Body of pancreas (tissue), 4 donors: ENCODE results near the gene LRFN2. TPM values are rescaled to one million over a fixed set of nuclear protein-coding genes. Genes with fewer than 3 reads are reported as not detected.

Experiments used
- ATAC-seq: fragments of 150-250 bp; one replicate; pipeline ENCODE4 v1.9.1; 2016
- DNase-seq, 4 donors: peaks; one replicate each; pipeline ENCODE4 v3.0.0-alpha.2; 2019
- H3K27ac ChIP-seq, 4 donors: fragments of 200-600 bp; sonication (generic); 1 replicate in 3 of 4; 2 replicates in 1 of 4; pipeline versions ENCODE4 v1.5.1 to v1.6.1; 2016 to 2019; ENCODE audit warnings: mild to moderate bottlenecking in 1 of 4, mixed read lengths in 1 of 4, moderate library complexity in 1 of 4
- H3K27me3 ChIP-seq, 2 donors: fragments of 200-600 bp; sonication (generic); one replicate each; pipeline ENCODE4 v1.6.0; 2016; ENCODE audit warnings: mild to moderate bottlenecking in 1 of 2
- H3K36me3 ChIP-seq, 2 donors: fragments of 200-600 bp; sonication (generic); replicated peaks in 1 of 2; 2 replicates each; pipeline ENCODE4 v1.5.1; 2016; ENCODE audit warnings: low read depth in 2 of 2; ENCODE audit not compliant: insufficient read depth in 1 of 2
- H3K4me1 ChIP-seq: fragments of 200-600 bp; sonication (generic); one replicate; pipeline ENCODE4 v1.6.0; 2016
- H3K4me3 ChIP-seq, 2 donors: fragments of 200-600 bp; sonication (generic); 1 replicate in 1 of 2; 2 replicates in 1 of 2; pipeline ENCODE4 v1.5.1; 2016 to 2019
- H3K9me3 ChIP-seq, 3 donors: fragments of 200-600 bp; sonication (generic); 1 replicate in 2 of 3; 2 replicates in 1 of 3; pipeline ENCODE4 v1.5.1; 2016
- POLR2A ChIP-seq, 3 donors: fragments of 450-650 bp; IDR thresholded peaks; one replicate each; pipeline ENCODE4 v1.6.1; 2016; ENCODE audit warnings: antibody characterized with exemption in 3 of 3, mild to moderate bottlenecking in 2 of 3
- WGBS, 2 donors: methylation state at CpG; one replicate each; pipeline ENCODE4 v1.1.5; 2017; 5-methylcytosine and 5-hydroxymethylcytosine counted together
- intact Hi-C: fragments of 100-400 bp; cut with DNase I; formaldehyde crosslinking; loops from one replicate; pipeline ENCODE4 v1.15.1; 2023
- total RNA-seq, 2 donors: library from RNA; depleted of rRNA; stranded (reverse); fragments of >200 nt; gene quantifications; one replicate each; pipeline ENCODE4 v1.1.0, GENCODE V29; 2016
- TF ChIP-seq, protein P1 (sequence below), 7 experiments: fragments of 450-650 bp in 4 of 7; fragments of 200-600 bp in 3 of 7; sonication (generic) in 3 of 7; IDR thresholded peaks; one replicate each; pipeline ENCODE4 v1.5.1; 2016 to 2019; ENCODE audit warnings: antibody characterized with exemption in 7 of 7

The LRFN2 gene
- total RNA-seq, 2 donors from 2014 or later = 0.33 TPM; not detected in 1

DNA sequence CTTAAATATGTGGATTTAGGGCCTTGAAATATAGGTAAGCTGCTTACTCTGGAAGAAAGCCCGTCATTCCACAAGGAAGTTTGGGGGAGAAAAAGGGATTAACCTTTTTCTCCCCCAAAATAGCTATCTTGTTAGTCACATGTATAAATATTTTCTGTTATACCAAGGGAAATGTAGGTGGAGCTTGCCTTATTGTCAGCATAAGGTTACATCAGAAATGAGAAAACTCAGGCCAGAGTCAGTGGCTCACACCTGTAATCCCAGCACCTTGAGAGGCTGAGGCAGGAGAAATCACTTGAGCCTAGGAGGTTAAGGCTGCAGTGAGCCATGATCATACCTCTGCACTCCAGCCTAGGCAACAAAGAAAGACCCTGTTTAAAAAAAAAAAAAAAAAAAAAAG, 129.9 kb downstream of the LRFN2 start:
- 75 to 80% methylated on average over 1 of the region's 1 CpG for WGBS, 2 donors
- intact Hi-C loops = no loop called here
- Histone ChIP-seq H3K9me3 (no peaks in the 10 kb centered on the region), H3K27me3 (no peaks in the 10 kb centered on the region), H3K4me3 (no peak overlapping the region), H3K36me3 (no peaks in the 10 kb centered on the region), H3K27ac (peak overlapping the region in 2 of 4 donors; percentile 52 to 76), H3K4me1 (peaks cover 28% of the 10 kb centered on the region)
- ATAC-seq (no peak), DNase-seq (no peak)
- no peak for TF ChIP-seq POLR2A (IDR thresholded peaks at IDR 0.05)
- TF ChIP-seq, protein P1, sequence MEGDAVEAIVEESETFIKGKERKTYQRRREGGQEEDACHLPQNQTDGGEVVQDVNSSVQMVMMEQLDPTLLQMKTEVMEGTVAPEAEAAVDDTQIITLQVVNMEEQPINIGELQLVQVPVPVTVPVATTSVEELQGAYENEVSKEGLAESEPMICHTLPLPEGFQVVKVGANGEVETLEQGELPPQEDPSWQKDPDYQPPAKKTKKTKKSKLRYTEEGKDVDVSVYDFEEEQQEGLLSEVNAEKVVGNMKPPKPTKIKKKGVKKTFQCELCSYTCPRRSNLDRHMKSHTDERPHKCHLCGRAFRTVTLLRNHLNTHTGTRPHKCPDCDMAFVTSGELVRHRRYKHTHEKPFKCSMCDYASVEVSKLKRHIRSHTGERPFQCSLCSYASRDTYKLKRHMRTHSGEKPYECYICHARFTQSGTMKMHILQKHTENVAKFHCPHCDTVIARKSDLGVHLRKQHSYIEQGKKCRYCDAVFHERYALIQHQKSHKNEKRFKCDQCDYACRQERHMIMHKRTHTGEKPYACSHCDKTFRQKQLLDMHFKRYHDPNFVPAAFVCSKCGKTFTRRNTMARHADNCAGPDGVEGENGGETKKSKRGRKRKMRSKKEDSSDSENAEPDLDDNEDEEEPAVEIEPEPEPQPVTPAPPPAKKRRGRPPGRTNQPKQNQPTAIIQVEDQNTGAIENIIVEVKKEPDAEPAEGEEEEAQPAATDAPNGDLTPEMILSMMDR (IDR thresholded peaks at IDR 0.05) = no peak

DNA sequence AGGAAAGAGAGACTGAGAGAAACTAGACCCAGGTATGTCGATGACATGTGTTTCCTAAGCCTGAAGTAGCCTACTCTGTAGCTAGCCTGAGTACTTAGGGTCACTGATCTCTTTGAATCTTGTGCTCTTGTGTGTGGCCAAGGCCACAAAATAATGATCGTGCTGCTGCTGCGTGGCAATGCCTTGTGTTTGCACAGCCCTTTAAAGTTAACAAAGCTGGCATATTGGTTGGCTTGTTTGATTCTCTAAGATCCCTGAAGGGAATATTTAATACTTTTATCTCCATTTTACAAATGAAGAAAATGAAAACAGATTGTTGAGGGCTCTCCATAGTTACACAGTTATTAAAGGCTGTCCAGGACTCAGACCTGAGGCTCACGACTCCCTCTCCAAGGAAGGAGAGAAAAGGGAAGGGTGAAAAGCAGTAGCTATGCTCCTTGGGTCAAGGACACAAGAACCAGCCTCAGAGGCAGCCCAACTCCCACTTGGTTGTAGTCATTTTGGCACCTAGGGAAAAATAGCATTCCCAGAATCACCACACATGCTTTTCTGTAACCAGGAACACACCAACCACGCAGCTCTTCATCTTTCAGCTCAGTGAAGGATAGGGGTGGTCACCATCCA, 130.7 kb downstream of the LRFN2 start:
- Histone ChIP-seq H3K36me3 (no peaks in the 10 kb centered on the region), H3K27me3 (no peaks in the 10 kb centered on the region), H3K4me3 (no peak overlapping the region), H3K4me1 (peaks cover 28% of the 10 kb centered on the region), H3K9me3 (no peaks in the 10 kb centered on the region), H3K27ac (peak overlapping the region; percentile 33 to 76 (median 58))
- 33 to 46% methylated on average over 5 of the region's 5 CpGs for WGBS, 2 donors
- ATAC-seq (peak; percentile 82), DNase-seq (peak; percentile 36 to 56 (median 45))
- TF ChIP-seq POLR2A (IDR thresholded peaks at IDR 0.05) = no peak
- TF ChIP-seq, protein P1 (IDR thresholded peaks at IDR 0.05) = no peak
- intact Hi-C loops = no loop called here

DNA sequence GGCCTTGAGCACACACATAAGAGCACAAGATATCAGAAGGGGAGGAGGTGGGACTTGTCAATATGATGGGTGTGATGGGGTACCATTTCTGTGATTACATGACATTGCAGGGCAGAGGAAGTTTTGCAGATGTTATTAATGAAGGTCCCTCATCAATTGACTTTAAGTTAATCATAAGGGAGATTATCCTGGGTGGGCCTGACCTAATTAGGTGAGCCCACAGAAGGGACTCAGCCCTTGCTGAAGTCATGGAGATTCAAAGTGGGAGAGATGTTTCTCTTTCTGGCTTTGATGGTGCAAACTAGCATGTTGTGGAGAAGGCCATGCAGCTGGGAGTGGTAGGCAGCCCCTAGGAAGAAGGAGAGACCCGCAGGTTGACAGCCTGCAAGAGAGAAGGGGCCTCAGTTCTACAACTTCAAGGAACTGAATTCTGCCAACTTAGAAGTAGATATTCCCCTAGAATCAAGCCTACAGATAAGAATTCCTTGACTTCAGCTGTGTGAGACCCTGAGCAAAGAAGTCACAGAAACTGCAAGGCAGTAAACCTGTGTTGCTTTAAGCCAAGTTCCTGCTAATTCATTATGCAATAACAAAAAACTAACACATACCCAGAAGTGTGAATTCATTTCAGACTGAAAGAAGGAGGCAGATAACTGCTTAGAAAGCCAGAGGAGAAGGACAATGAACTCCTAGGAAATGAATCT, 131.3 kb downstream of the LRFN2 start:
- DNase-seq (no peak), ATAC-seq (peak; percentile 45)
- no peaks in the 10 kb centered on the region for H3K9me3 ChIP-seq
- no peak overlapping the region for H3K4me3 ChIP-seq
- H3K27ac ChIP-seq = peak overlapping the region in 3 of 4 donors; percentile 33 to 76 (median 52)
- intact Hi-C loops = no loop called here
- TF ChIP-seq POLR2A (IDR thresholded peaks at IDR 0.05) = no peak
- TF ChIP-seq, protein P1 (IDR thresholded peaks at IDR 0.05) = no peak
- no peaks in the 10 kb centered on the region for H3K36me3 ChIP-seq
- H3K27me3 ChIP-seq = no peaks in the 10 kb centered on the region
- WGBS, 2 donors = 79 to 100% methylated on average over 1 of the region's 1 CpG
- H3K4me1 ChIP-seq = peaks cover 28% of the 10 kb centered on the region

DNA sequence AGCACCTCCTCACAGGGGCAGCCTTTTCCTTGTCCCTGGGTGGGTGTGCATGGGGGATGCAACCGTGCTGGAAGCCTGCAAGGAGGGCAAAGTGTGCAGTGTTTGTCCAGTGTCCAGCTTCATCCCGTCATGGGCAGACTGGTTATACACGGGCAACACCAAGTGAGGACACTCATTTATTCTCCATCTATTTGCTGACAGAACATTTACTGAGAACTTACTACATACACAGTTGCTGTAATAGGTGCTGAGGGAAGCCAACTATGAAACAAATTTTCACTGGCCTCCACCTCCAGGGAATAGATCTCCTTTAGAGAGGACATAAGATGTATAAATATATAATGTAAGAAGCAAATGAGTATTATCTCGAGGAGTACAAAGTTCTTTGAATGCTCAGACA, 136.7 kb downstream of the LRFN2 start:
- no peaks in the 10 kb centered on the region for H3K36me3 ChIP-seq
- no peak overlapping the region for H3K27ac ChIP-seq
- no peaks in the 10 kb centered on the region for H3K27me3 ChIP-seq
- TF ChIP-seq POLR2A (IDR thresholded peaks at IDR 0.05) = no peak
- TF ChIP-seq, protein P1 (IDR thresholded peaks at IDR 0.05) = no peak
- ATAC-seq (no peak), DNase-seq (no peak)
- H3K9me3 ChIP-seq = no peaks in the 10 kb centered on the region
- intact Hi-C loops = no loop called here
- no peaks in the 10 kb centered on the region for H3K4me1 ChIP-seq
- no peak overlapping the region for H3K4me3 ChIP-seq
- WGBS, 2 donors = 78 to 83% methylated on average over 4 of the region's 4 CpGs
